WTC11 (cell line): ENCODE results near the gene C1QTNF1. TPM values are rescaled to one million over a fixed set of nuclear protein-coding genes. Genes with fewer than 3 reads are reported as not detected.

Source experiments
- ATAC-seq: fragments of 200-7000 bp; cut with Tn5 transposase; 2 replicates; pipeline ENCODE4 v1.10.0; 2021; ENCODE audit warnings: mild to moderate bottlenecking, moderate library complexity
- CTCF ChIA-PET: fragments of 300-600 bp; sonication (Branson Sonifier 250); formaldehyde crosslinking; loops from one replicate; lab custom pipeline; 2021; ENCODE audit warnings: antibody characterized with exemption; lab: Charles Lee
- POLR2A ChIA-PET: fragments of 350-600 bp; sonication (Branson Sonifier 250); formaldehyde crosslinking; loops from one replicate; lab custom pipeline; 2021; ENCODE audit warnings: antibody characterized with exemption; lab: Charles Lee
- DNase-seq: peaks from one replicate; pipeline ENCODE4 v3.0.0; 2021; ENCODE audit warnings: low spot score
- H3K27ac Mint-ChIP-seq: 2 replicates; pipeline ENCODE4 v1.8.0; 2021; ENCODE audit warnings: mixed read lengths
- H3K27me3 Mint-ChIP-seq: 2 replicates; pipeline ENCODE4 v1.8.0; 2021; ENCODE audit warnings: low read depth, mild to moderate bottlenecking, moderate library complexity, mixed read lengths
- H3K36me3 Mint-ChIP-seq: 2 replicates; pipeline ENCODE4 v1.8.0; 2021; ENCODE audit warnings: mixed read lengths
- H3K4me1 Mint-ChIP-seq: 2 replicates; pipeline ENCODE4 v1.8.0; 2022; ENCODE audit warnings: mixed read lengths
- H3K4me3 Mint-ChIP-seq: 2 replicates; pipeline ENCODE4 v1.8.0; 2021; ENCODE audit warnings: mild to moderate bottlenecking, moderate library complexity, mixed read lengths
- H3K9me3 Mint-ChIP-seq: 2 replicates; pipeline ENCODE4 v1.8.0; 2021; ENCODE audit warnings: mixed read lengths
- ATF1 ChIP-seq: sonication (generic); formaldehyde crosslinking; IDR thresholded peaks from 2 replicates; pipeline ENCODE4 v1.8.1; 2023; ENCODE audit warnings: mild to moderate bottlenecking, moderate library complexity, missing genetic modification reagents
- EMX1 ChIP-seq: fragments of 250-450 bp; sonication (Bioruptor Pico); IDR thresholded peaks from 2 replicates; pipeline ENCODE4 v1.8.0; 2021; ENCODE audit warnings: mild to moderate bottlenecking
- FOXJ3 ChIP-seq: sonication (generic); formaldehyde crosslinking; IDR thresholded peaks from 2 replicates; pipeline ENCODE4 v1.9.0; 2021; ENCODE audit warnings: missing genetic modification reagents, mild to moderate bottlenecking, borderline replicate concordance
- NR3C1 ChIP-seq: sonication (generic); formaldehyde crosslinking; conservative IDR thresholded peaks from 2 replicates; pipeline ENCODE4 v1.8.1; 2023; ENCODE audit warnings: low read depth, mild to moderate bottlenecking, missing genetic modification reagents
- RORB ChIP-seq: fragments of 250-450 bp; sonication (Bioruptor Pico); IDR thresholded peaks from 2 replicates; pipeline ENCODE4 v1.9.0; 2021; ENCODE audit warnings: mild to moderate bottlenecking
- TEAD4 ChIP-seq: sonication (generic); formaldehyde crosslinking; IDR thresholded peaks from 2 replicates; pipeline ENCODE4 v1.8.0; 2022; ENCODE audit warnings: mild to moderate bottlenecking, missing genetic modification reagents
- ZNF263 ChIP-seq: sonication (generic); formaldehyde crosslinking; IDR thresholded peaks from 2 replicates; pipeline ENCODE4 v1.8.1; 2022; ENCODE audit warnings: low read depth, mild to moderate bottlenecking, moderate library complexity, missing genetic modification reagents
- total RNA-seq: library from RNA; stranded (reverse); gene quantifications from 3 replicates; pipeline ENCODE4 v1.2.3, GENCODE V29; 2021
- TF ChIP-seq, protein P1 (sequence below): sonication (generic); formaldehyde crosslinking; IDR thresholded peaks from 2 replicates; pipeline ENCODE4 v1.8.1; 2022; ENCODE audit warnings: low read depth, mild to moderate bottlenecking, moderate library complexity, missing genetic modification reagents, borderline replicate concordance
- TF ChIP-seq, protein P2 (sequence below): fragments of 250-450 bp; sonication (Bioruptor Pico); IDR thresholded peaks from 2 replicates; pipeline ENCODE4 v1.9.0; 2021; ENCODE audit warnings: mild to moderate bottlenecking
- TF ChIP-seq, protein P3 (sequence below): sonication (generic); formaldehyde crosslinking; IDR thresholded peaks from 2 replicates; pipeline ENCODE4 v1.8.1; 2023; ENCODE audit warnings: mild to moderate bottlenecking, missing genetic modification reagents
- TF ChIP-seq, protein P4 (sequence below): sonication (generic); formaldehyde crosslinking; IDR thresholded peaks from 2 replicates; pipeline ENCODE4 v1.8.1; 2022; ENCODE audit warnings: low read depth, missing genetic modification reagents, borderline replicate concordance
- TF ChIP-seq, protein P5 (sequence below): sonication (generic); formaldehyde crosslinking; IDR thresholded peaks from 2 replicates; pipeline ENCODE4 v1.8.1; 2023; ENCODE audit warnings: mild to moderate bottlenecking, missing genetic modification reagents
- TF ChIP-seq, protein P6 (sequence below): fragments of 250-450 bp; sonication (Bioruptor Pico); IDR thresholded peaks from 2 replicates; pipeline ENCODE4 v1.9.0; 2021; ENCODE audit warnings: mild to moderate bottlenecking, borderline replicate concordance

The C1QTNF1 gene
- total RNA-seq, 1 experiment from 2014 or later, result 1.7 TPM

DNA sequence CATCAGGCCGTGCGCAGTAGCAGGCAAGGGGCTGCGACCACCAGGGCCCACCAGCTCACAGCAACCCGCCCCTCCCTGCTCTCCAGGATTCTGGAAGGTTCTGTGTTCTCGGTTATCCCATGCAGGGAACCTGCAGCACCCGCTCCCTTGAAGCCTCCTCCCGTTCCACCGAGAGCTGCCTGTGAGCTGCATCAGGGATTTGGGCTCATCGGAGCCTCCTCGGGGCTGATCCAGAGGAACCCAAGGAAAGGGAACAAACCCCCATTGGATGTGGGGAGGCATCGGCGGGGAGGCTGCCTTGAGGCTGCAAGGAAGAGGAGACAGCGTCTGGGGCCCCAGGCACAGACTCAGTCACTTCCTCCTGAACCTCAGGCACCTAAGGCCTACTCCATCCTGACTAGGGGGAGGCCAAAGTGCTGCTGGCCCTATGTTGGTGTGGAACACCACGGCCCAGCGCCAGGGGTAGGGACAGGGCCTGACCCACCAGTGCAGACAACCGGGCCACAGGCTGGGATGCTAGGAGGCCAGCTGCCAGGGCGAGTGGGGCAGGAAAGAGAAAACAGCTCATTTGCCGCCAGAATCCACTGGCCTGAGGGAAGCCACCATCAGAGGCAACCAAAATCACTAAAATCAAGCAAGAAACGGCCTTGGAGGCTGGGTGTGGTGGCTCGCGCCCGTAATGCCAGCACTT, 29.8 kb upstream of the C1QTNF1 start (continued):
- TF ChIP-seq, protein P1, sequence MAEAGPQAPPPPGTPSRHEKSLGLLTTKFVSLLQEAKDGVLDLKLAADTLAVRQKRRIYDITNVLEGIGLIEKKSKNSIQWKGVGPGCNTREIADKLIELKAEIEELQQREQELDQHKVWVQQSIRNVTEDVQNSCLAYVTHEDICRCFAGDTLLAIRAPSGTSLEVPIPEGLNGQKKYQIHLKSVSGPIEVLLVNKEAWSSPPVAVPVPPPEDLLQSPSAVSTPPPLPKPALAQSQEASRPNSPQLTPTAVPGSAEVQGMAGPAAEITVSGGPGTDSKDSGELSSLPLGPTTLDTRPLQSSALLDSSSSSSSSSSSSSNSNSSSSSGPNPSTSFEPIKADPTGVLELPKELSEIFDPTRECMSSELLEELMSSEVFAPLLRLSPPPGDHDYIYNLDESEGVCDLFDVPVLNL (CRISPR knock-in tag), result no peak
- TF ChIP-seq EMX1 (CRISPR knock-in tag) (no peak), ATF1 (CRISPR knock-in tag) (no peak), NR3C1 (CRISPR knock-in tag) (no peak), TEAD4 (no peak)
- TF ChIP-seq, protein P2, sequence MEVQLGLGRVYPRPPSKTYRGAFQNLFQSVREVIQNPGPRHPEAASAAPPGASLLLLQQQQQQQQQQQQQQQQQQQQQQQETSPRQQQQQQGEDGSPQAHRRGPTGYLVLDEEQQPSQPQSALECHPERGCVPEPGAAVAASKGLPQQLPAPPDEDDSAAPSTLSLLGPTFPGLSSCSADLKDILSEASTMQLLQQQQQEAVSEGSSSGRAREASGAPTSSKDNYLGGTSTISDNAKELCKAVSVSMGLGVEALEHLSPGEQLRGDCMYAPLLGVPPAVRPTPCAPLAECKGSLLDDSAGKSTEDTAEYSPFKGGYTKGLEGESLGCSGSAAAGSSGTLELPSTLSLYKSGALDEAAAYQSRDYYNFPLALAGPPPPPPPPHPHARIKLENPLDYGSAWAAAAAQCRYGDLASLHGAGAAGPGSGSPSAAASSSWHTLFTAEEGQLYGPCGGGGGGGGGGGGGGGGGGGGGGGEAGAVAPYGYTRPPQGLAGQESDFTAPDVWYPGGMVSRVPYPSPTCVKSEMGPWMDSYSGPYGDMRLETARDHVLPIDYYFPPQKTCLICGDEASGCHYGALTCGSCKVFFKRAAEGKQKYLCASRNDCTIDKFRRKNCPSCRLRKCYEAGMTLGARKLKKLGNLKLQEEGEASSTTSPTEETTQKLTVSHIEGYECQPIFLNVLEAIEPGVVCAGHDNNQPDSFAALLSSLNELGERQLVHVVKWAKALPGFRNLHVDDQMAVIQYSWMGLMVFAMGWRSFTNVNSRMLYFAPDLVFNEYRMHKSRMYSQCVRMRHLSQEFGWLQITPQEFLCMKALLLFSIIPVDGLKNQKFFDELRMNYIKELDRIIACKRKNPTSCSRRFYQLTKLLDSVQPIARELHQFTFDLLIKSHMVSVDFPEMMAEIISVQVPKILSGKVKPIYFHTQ (CRISPR knock-in tag), result no peak
- TF ChIP-seq, all 79 proteins: peak for 0

DNA sequence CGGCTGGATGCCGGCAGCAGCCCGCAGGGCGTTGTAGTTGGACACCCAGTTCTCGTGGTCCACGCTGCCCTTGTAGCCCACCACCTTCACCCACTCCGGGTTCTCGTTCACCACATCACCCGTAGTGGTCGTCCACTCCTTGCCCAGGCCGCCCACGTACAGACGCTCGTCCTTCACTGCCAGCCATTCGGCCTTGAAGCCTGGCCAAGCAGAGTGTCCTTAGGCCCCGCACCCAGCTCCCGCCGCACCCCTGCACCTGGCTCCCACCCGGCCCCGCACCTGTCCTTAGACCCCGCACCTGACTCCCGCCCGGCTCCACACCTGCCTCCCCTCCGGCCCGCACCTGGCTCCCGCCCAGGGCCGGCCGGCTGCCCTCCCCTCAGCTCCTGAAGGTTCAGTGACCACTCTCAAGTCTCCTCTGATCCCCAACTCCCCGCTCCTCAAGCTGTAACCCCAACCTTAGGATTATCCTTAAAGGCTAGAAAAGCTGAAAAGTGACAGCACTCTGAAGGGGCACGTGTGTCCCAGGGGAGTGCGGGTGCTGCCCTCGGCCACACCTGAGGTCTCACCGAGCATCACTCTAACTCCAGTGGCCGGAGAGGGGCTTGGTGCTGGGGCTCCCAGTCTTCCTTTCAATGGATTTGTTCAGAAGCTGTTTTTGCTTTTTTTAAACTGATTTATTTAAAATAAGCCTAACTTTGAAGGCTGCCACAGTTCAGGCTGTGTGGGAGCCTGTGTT, 28.8 kb upstream of the C1QTNF1 start:
- H3K27me3 Mint-ChIP-seq, result peaks cover 13% of the 10 kb centered on the region
- DNase-seq, result no peak
- no peak overlapping the region for H3K27ac Mint-ChIP-seq
- H3K9me3 Mint-ChIP-seq, result no peaks in the 10 kb centered on the region
- TF ChIP-seq, protein P3, sequence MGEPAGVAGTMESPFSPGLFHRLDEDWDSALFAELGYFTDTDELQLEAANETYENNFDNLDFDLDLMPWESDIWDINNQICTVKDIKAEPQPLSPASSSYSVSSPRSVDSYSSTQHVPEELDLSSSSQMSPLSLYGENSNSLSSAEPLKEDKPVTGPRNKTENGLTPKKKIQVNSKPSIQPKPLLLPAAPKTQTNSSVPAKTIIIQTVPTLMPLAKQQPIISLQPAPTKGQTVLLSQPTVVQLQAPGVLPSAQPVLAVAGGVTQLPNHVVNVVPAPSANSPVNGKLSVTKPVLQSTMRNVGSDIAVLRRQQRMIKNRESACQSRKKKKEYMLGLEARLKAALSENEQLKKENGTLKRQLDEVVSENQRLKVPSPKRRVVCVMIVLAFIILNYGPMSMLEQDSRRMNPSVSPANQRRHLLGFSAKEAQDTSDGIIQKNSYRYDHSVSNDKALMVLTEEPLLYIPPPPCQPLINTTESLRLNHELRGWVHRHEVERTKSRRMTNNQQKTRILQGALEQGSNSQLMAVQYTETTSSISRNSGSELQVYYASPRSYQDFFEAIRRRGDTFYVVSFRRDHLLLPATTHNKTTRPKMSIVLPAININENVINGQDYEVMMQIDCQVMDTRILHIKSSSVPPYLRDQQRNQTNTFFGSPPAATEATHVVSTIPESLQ (CRISPR knock-in tag), result no peak
- H3K4me3 Mint-ChIP-seq, result no peak overlapping the region
- ATAC-seq, result no peak
- H3K36me3 Mint-ChIP-seq, result peaks cover 28% of the 10 kb centered on the region
- POLR2A ChIA-PET, result no interaction called here
- no peaks in the 10 kb centered on the region for H3K4me1 Mint-ChIP-seq
- CTCF ChIA-PET, result interaction anchor here (1.7 to 2.1 kb wide), 2 partner anchors 50 to 130 kb away, joined by 5 to 6 read pairs; no protein-coding TSS in a partner anchor

DNA sequence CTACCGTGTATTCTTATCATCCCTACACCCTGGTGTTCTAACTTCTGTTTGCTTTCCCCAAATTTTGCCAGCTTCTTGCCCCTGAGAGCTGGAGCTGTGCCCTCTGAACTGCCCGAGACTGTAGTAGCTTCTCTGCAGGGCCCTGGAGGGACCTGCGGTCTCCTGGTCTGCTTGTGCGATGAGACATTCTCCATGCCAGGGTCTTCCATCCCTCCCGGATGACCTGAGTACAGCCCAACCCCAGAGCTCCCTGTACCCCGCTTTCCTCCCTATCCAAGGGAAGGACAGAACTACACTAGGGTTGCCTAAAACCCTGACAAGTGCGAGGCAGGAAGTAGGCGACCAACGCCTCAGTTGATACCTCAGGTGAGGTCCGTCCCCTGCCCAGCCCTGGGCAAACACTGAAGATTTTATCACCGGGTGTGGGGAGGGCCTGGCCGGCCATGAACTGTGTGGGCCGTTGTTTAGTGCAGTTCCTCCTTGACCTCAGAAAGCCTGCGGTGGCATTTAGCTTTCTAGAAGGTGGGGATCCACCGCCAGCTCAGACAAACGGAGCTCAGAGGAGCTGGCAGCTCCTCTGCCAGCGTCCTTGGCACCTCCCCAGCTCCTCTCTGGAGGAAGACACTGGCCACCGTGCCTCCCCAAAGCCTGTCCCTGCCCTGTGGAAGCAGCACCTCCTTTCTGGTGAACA, 28.1 kb upstream of the C1QTNF1 start:
- peaks cover 28% of the 10 kb centered on the region for H3K36me3 Mint-ChIP-seq
- POLR2A ChIA-PET, result no interaction called here
- H3K27me3 Mint-ChIP-seq, result peaks cover 20% of the 10 kb centered on the region
- DNase-seq (no peak), ATAC-seq (no peak)
- H3K4me1 Mint-ChIP-seq, result no peaks in the 10 kb centered on the region
- H3K27ac Mint-ChIP-seq, result no peak overlapping the region
- no peaks in the 10 kb centered on the region for H3K9me3 Mint-ChIP-seq
- CTCF ChIA-PET, result interaction anchor here (0.5 to 2.1 kb wide), 4 partner anchors 12 to 130 kb away, joined by 4 to 6 read pairs (median 5); no protein-coding TSS in a partner anchor
- no peak overlapping the region for H3K4me3 Mint-ChIP-seq
- TF ChIP-seq, protein P4, sequence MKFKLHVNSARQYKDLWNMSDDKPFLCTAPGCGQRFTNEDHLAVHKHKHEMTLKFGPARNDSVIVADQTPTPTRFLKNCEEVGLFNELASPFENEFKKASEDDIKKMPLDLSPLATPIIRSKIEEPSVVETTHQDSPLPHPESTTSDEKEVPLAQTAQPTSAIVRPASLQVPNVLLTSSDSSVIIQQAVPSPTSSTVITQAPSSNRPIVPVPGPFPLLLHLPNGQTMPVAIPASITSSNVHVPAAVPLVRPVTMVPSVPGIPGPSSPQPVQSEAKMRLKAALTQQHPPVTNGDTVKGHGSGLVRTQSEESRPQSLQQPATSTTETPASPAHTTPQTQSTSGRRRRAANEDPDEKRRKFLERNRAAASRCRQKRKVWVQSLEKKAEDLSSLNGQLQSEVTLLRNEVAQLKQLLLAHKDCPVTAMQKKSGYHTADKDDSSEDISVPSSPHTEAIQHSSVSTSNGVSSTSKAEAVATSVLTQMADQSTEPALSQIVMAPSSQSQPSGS (CRISPR knock-in tag), result no peak
- TF ChIP-seq, protein P5, sequence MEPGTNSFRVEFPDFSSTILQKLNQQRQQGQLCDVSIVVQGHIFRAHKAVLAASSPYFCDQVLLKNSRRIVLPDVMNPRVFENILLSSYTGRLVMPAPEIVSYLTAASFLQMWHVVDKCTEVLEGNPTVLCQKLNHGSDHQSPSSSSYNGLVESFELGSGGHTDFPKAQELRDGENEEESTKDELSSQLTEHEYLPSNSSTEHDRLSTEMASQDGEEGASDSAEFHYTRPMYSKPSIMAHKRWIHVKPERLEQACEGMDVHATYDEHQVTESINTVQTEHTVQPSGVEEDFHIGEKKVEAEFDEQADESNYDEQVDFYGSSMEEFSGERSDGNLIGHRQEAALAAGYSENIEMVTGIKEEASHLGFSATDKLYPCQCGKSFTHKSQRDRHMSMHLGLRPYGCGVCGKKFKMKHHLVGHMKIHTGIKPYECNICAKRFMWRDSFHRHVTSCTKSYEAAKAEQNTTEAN (CRISPR knock-in tag), result no peak
- TF ChIP-seq RORB, result no peak
- TF ChIP-seq FOXJ3, result no peak
- TF ChIP-seq, protein P6, sequence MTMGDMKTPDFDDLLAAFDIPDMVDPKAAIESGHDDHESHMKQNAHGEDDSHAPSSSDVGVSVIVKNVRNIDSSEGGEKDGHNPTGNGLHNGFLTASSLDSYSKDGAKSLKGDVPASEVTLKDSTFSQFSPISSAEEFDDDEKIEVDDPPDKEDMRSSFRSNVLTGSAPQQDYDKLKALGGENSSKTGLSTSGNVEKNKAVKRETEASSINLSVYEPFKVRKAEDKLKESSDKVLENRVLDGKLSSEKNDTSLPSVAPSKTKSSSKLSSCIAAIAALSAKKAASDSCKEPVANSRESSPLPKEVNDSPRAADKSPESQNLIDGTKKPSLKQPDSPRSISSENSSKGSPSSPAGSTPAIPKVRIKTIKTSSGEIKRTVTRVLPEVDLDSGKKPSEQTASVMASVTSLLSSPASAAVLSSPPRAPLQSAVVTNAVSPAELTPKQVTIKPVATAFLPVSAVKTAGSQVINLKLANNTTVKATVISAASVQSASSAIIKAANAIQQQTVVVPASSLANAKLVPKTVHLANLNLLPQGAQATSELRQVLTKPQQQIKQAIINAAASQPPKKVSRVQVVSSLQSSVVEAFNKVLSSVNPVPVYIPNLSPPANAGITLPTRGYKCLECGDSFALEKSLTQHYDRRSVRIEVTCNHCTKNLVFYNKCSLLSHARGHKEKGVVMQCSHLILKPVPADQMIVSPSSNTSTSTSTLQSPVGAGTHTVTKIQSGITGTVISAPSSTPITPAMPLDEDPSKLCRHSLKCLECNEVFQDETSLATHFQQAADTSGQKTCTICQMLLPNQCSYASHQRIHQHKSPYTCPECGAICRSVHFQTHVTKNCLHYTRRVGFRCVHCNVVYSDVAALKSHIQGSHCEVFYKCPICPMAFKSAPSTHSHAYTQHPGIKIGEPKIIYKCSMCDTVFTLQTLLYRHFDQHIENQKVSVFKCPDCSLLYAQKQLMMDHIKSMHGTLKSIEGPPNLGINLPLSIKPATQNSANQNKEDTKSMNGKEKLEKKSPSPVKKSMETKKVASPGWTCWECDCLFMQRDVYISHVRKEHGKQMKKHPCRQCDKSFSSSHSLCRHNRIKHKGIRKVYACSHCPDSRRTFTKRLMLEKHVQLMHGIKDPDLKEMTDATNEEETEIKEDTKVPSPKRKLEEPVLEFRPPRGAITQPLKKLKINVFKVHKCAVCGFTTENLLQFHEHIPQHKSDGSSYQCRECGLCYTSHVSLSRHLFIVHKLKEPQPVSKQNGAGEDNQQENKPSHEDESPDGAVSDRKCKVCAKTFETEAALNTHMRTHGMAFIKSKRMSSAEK (CRISPR knock-in tag), result no peak
- TF ChIP-seq ZNF263, result no peak
